ENCODE results near the gene PHF20.
"Not testable (repeated sequence)": the region's sequence is repeated elsewhere in the genome, so short reads cannot be mapped to it uniquely, and the experiment has no call there.

PHF20 gene

GRCh38 chr20:35771689-35772562, at the start of gene PHF20:
Gene PHF20, plus strand, starts transcription at chr20:35772015. Its CDS starts 29,508 bp downstream, at chr20:35801523.
- DNase-seq, result peak; percentile 97

GRCh38 chr20:35723275-35723639, 48.6 kb upstream of the PHF20 start:
- not testable (repeated sequence) for DNase-seq

DNA sequence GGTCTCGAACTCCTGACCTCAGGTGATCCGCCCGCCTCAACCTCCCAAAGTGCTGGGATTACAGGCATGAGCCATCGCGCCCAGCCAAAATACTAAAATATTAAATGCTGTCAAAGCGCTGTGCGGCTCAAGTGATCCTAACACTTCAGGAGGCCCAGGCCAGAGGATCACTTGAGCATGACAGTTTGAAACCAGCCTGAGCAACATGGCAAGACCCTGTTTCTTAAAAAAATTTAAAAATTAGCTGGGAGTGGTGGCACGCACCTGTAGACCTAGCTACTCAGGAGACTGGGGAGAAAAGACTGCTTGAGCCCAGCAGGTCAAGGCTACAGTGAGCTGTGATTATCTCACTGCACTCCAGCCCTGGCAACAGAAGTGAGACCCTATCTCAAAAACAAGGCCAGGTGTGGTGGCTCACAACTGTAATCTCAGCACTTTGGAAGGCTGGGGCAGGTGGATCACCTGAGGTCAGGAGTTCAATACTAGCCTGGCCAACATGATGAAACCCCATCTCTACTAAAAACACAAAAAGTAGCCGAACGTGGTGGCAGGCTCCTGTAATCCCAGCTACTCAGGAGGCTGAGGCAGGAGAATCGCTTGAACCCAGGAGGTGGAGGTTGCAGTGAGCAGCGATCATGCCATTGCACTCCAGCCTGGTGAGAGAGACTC, 48.0 kb upstream of the PHF20 start:
- DNase-seq, result not testable (repeated sequence)

DNA sequence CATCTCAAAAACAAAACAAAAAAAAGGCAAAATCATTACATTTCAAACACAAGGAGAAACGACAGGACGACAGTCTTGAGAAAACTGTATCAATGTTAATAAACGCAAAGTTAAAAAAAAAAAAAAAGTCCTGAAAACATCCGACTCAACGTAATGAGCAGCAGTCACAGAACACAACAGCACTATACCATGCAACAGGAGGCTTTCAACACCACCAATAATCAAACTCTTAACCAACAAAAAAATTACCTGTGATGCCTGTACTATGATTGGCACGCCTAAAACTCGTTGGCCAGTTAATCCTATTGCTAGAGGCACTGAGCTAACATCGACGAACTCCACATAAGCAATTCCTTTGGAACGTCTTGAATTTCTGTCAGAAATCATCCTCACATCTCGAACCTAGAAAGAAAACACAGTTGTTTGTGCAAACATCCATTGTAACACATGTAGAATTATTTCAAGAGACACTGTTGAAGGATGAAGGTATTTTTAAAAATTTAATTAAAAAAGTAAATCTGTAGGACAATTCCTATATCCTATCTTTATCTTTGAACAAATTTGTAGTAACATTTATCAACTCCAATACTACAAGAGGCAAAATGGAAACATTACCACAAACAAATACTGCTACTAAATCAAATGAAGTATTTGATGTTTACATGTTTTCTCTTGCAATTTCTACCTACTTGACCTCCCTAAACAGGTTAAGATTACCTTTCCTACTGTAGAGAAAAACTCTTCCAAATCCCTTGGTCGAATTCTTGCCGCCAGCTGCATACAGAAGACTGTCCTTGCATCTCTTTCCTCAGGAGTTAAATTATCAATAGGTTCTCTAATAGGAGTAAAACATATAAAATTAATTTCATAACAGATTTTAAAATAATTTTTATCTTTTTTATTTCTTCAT, 47.2 kb upstream of the PHF20 start:
- DNase-seq, result no peak

GRCh38 chr20:35726842-35727711, 44.7 kb upstream of the PHF20 start:
- no peak for DNase-seq

- no peak for DNase-seq
These were observed 42.5 kb upstream of the PHF20 start for GRCh38 chr20:35729283-35729807.

DNA sequence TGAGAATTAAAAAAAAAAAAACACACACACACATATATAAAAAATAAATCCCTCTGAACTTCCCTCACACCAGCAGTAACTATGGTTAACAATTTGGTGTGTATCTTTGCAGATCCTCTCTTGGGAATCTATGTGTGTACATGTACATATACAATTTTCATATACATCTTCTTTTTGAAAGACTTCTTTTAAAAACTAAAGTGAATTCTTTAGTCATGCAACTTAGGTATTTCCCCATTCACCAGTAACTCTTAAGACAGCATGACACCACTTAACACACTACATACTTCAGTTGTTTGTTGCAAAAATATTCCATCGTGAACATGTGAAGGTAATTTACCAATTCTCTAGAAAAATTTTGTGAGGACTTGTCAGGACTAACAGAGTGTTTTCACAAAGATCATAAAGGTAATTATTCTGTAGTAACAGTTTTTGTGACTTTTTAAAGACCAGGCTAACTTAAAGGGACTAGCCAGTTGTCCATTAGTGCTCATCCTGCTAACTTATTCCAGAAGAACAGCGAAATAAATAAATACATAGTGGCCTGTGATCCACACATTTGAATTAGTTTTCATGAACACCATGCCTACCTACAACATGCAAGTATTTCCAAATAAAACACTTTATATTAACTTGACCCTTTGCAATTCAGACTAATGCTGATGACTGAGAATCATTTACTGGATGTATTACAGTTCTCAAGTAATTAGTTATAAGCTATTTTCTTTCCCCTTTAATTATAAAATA, 41.8 kb upstream of the PHF20 start:
- DNase-seq, result no peak

- no peak for DNase-seq
These were observed 41.0 kb upstream of the PHF20 start for GRCh38 chr20:35730583-35731468.

GRCh38 chr20:35731469-35731788, 40.4 kb upstream of the PHF20 start:
- DNase-seq, result no peak

DNA sequence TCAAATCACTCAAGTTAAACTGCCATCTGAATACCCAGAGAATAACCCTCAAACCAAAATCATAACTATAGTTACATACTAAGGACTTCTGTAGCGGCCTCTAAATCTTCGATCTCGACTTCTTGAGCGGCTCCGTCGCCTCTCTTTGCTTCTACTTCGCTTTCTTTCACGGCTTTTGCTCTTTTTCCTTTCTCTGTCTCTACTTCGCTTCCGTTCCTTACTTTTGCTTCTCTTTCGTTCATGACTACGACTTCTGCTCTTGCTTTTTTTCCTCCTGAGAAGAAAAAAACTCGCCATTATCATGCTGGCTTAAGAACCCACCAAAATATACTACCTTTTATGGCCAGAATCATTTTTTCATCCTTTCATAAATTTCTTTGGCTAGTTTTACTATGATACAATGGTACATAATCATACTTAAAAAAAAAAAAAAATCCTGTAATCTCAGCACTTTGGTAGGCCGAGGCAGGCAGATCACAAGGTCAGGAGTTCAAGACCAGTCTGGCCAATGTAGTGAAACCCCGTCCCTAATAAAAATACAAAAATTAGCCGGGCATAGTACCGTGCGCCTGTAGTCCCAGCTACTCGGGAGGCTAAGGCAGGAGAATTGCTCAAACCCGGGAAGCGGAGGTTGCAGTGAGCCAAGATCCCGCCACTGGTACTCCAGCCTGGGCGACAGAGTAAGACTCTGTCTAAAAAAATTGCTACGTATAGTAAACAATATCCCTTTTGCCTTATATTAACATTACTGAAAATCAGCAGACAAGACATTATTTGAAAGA, 39.8 kb upstream of the PHF20 start:
- DNase-seq, result no peak

- no peak for DNase-seq
These were observed 39.2 kb upstream of the PHF20 start for GRCh38 chr20:35732644-35732982.

GRCh38 chr20:35734374-35734773, 37.4 kb upstream of the PHF20 start:
- DNase-seq, result no peak

- DNase-seq, result no peak
These were observed 36.8 kb upstream of the PHF20 start for GRCh38 chr20:35734777-35735649.

- DNase-seq, result no peak
These were observed 35.9 kb upstream of the PHF20 start for GRCh38 chr20:35735826-35736470.

DNA sequence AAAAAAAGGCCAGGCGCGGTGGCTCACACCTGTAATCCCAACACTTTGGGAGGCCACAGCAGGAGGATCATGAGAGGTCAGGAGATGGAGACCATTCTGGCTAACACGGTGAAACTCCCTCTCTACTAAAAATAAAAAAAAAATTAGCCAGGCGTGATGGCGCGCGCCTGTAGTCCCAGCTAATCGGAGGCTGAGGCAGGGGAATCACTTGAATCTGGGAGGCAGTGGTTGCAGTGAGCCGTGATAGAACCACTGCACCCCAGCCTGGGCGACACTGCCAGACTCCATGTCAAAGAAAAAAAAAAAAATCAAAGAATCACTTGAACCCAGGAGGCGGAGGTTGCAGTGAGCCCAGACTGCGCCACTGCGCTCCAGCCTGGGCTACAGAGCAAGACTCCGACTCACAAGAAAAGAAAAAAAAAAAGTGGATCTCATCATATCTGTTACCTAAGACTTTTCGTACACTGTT, 33.9 kb upstream of the PHF20 start:
- no peak for DNase-seq

DNA sequence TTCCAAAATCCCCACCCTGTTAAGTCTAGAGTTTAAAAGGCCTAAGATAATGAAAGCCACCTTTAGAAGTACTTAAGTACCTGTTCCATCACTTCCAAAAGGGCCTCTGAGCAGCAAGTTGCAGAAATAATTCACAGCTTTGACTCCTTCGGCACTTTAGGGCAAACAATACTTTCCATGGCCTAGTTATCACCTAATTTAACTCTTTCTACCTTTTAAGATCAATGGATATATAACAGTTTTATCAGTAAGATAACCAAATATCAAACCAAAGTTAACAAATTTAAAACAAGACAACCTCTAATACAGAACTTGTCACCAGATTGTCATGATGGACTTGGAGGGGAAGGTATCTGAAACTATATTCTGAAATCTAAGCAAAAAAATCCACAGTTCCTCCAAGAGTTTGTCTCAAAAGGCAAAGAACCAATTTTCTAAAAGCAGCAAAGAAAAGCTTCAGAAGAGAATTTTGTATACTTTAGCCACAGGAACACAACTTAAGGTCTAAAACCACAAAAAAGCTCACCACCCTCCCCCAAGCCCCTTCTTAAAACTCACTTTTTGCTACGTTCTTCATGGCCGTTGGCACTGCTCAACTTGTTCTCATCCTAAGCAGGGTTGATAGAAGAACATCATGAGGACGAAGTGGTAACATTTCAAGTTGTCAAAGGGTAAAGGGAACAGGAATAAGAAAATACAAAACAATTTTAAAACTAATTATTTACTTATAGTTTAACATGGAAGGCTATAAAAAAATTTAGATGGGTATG, 33.2 kb upstream of the PHF20 start:
- DNase-seq, result no peak

Data from NK-92 treated with Interleukin-12 subunit alpha and Interleukin-12 subunit beta, amount 100 ng/mL, for 24 hours (cell line).